CD4-positive, alpha-beta T cell treated with Interleukin-1 beta for 1 hour (primary cell): ENCODE measurements around the gene HOXB2.

Experiments used
- DNase-seq, 2 donors: peaks; one replicate each; pipeline ENCODE4 v3.0.0-alpha.2; 2020 to 2022

The HOXB2 gene

GRCh38 chr17:48551596-48552465 lies 6.9 kb upstream of the HOXB2 start:
- no peak for DNase-seq

GRCh38 chr17:48551214-48551555 lies 6.3 kb upstream of the HOXB2 start:
- DNase-seq, result no peak

- no peak for DNase-seq
Measured at GRCh38 chr17:48550502-48551213, 5.7 kb upstream of the HOXB2 start.

GRCh38 chr17:48549914-48550501 lies 5.1 kb upstream of the HOXB2 start:
- DNase-seq, result no peak

- DNase-seq, result no peak
Measured at GRCh38 chr17:48549281-48549630, 4.3 kb upstream of the HOXB2 start.

- no peak for DNase-seq
Measured at GRCh38 chr17:48548523-48549280, 3.8 kb upstream of the HOXB2 start.

- peak; percentile 37 to 54 for DNase-seq
Measured at GRCh38 chr17:48547808-48548522, 3.1 kb upstream of the HOXB2 start.

- DNase-seq, result no peak
Measured at GRCh38 chr17:48546924-48547807, 2.3 kb upstream of the HOXB2 start.

GRCh38 chr17:48546137-48546923 lies 1.4 kb upstream of the HOXB2 start:
- DNase-seq, result no peak

GRCh38 chr17:48545539-48545938 lies 630 bp upstream of the HOXB2 start:
- no peak for DNase-seq

GRCh38 chr17:48544349-48545021 lies 424 bp downstream of the HOXB2 start:
- DNase-seq, result peak; percentile 19 to 51

- DNase-seq, result peak in 1 of 2 donors; percentile 18
Measured at GRCh38 chr17:48543854-48544348, 1.0 kb downstream of the HOXB2 start.

GRCh38 chr17:48543107-48543853 lies 1.6 kb downstream of the HOXB2 start:
- DNase-seq, result peak; percentile 55 to 70

GRCh38 chr17:48542698-48543106 lies 2.2 kb downstream of the HOXB2 start:
- DNase-seq, result no peak

- DNase-seq, result peak in 1 of 2 donors; percentile 30
Measured at GRCh38 chr17:48542114-48542656, 2.7 kb downstream of the HOXB2 start.

- peak; percentile 36 to 46 for DNase-seq
Measured at GRCh38 chr17:48541577-48542113, 3.3 kb downstream of the HOXB2 start.

- DNase-seq, result peak in 1 of 2 donors; percentile 4
Measured at GRCh38 chr17:48541036-48541576, 3.8 kb downstream of the HOXB2 start.

- DNase-seq, result no peak
Measured at GRCh38 chr17:48540213-48540612, 4.7 kb downstream of the HOXB2 start.
